Mucosa of descending colon (tissue), 3 donors: ENCODE data around the gene LHPP. TPM values are rescaled to one million over a fixed set of nuclear protein-coding genes. Genes with fewer than 3 reads are reported as not detected.

ENCODE experiments used
- ATAC-seq: fragments of 200-7000 bp; cut with Tn5 transposase; one replicate; pipeline ENCODE4 v1.9.1; 2020; ENCODE audit warnings: mild to moderate bottlenecking, moderate library complexity
- DNase-seq, 3 donors: peaks; one replicate each; pipeline ENCODE4 v3.0.0-alpha.2; 2020
- H3K36me3 ChIP-seq: fragments of 200-600 bp; one replicate; pipeline ENCODE4 v1.8.0; 2021; ENCODE audit warnings: low read depth, mild to moderate bottlenecking
- H3K4me1 ChIP-seq: fragments of 200-600 bp; one replicate; pipeline ENCODE4 v1.8.0; 2021; ENCODE audit warnings: low read depth, mild to moderate bottlenecking
- H3K4me3 ChIP-seq: fragments of 200-600 bp; one replicate; pipeline ENCODE4 v1.8.0; 2021; ENCODE audit warnings: mild to moderate bottlenecking
- H3K9me3 ChIP-seq: fragments of 200-600 bp; one replicate; pipeline ENCODE4 v1.8.0; 2021; ENCODE audit warnings: mild to moderate bottlenecking
- CTCF ChIP-seq: fragments of 200-600 bp; IDR thresholded peaks from one replicate; pipeline ENCODE4 v1.8.0; 2022; ENCODE audit warnings: antibody characterized with exemption, mild to moderate bottlenecking
- intact Hi-C, 2 donors: fragments of 100-400 bp; cut with DNase I in 1 of 2; cut with micrococcal nuclease in 1 of 2; formaldehyde crosslinking; loops; one replicate each; pipeline versions ENCODE4 v1.11.0 to v1.11.1; 2022; cut with DNase I, micrococcal nuclease
- total RNA-seq, 3 donors: library from RNA; stranded (reverse); fragmentation: NEBNext Ultra II Directional in 2 of 3; extraction: Animal tissue kit (Norgen Biotek cat#: 25700) in 2 of 3; gene quantifications; one replicate each; pipeline versions ENCODE4 v1.2.1 to v1.2.4, GENCODE V29; 2021 to 2023
- donor health status: DM: no; HTN: no; CAD: no; lungs with moderate emphysema.
- donor health status: DM: no; HTN: no; CAD: no.
- donor health status: DM: no; HTN: yes; CAD: no.

LHPP gene
- total RNA-seq, 3 donors from 2014 or later = 19.7 to 46.7 (median 26.5) TPM

- no peaks in the 10 kb centered on the region for H3K4me1 ChIP-seq
- ATAC-seq = no peak
- TF ChIP-seq CTCF = no peak
- H3K36me3 ChIP-seq = no peaks in the 10 kb centered on the region
- H3K4me3 ChIP-seq = no peak overlapping the region
- intact Hi-C loops = no loop called here
- H3K9me3 ChIP-seq = no peaks in the 10 kb centered on the region
- DNase-seq = peak in 1 of 3 donors; percentile 11
These were observed 97.9 kb downstream of the LHPP start for GRCh38 chr10:124559372-124560132.

GRCh38 chr10:124560377-124561105, 98.9 kb downstream of the LHPP start:
- intact Hi-C loops = no loop called here
- peak; percentile 40 for ATAC-seq
- DNase-seq = peak in 1 of 3 donors; percentile 18
- H3K4me1 ChIP-seq = no peaks in the 10 kb centered on the region
- no peak overlapping the region for H3K4me3 ChIP-seq
- H3K36me3 ChIP-seq = no peaks in the 10 kb centered on the region
- TF ChIP-seq CTCF = no peak
- H3K9me3 ChIP-seq = no peaks in the 10 kb centered on the region

GRCh38 chr10:124561206-124561605, 99.6 kb downstream of the LHPP start:
- Histone ChIP-seq H3K4me1 (no peaks in the 10 kb centered on the region), H3K9me3 (no peaks in the 10 kb centered on the region), H3K4me3 (no peak overlapping the region), H3K36me3 (no peaks in the 10 kb centered on the region)
- intact Hi-C loops = no loop called here
- peak in 1 of 3 donors; percentile 9 for DNase-seq
- ATAC-seq = no peak
- TF ChIP-seq CTCF = no peak

- intact Hi-C loops = no loop called here
- H3K4me1 ChIP-seq = no peaks in the 10 kb centered on the region
- H3K36me3 ChIP-seq = no peaks in the 10 kb centered on the region
- ATAC-seq (no peak), DNase-seq (no peak)
- H3K9me3 ChIP-seq = no peaks in the 10 kb centered on the region
- TF ChIP-seq CTCF = no peak
- H3K4me3 ChIP-seq = no peak overlapping the region
These were observed 100.9 kb downstream of the LHPP start for GRCh38 chr10:124562425-124563060.

GRCh38 chr10:124563320-124564040, 101.9 kb downstream of the LHPP start:
- intact Hi-C loops = no loop called here
- no peak for TF ChIP-seq CTCF
- H3K36me3 ChIP-seq = no peaks in the 10 kb centered on the region
- no peaks in the 10 kb centered on the region for H3K4me1 ChIP-seq
- no peak for ATAC-seq
- no peak overlapping the region for H3K4me3 ChIP-seq
- no peak for DNase-seq
- H3K9me3 ChIP-seq = no peaks in the 10 kb centered on the region
